HUES48 (cell line): ENCODE results near the gene ZNF503.

ENCODE experiments used
- H3K27ac ChIP-seq: one replicate; pipeline ENCODE4 v1.7.0; 2013; ENCODE audit warnings: low read depth, low read length, inconsistent platforms
- H3K27me3 ChIP-seq: 2 replicates; pipeline ENCODE4 v1.6.1; 2013; ENCODE audit warnings: mild to moderate bottlenecking, low read length; ENCODE audit not compliant: control insufficient read depth, insufficient read depth
- H3K36me3 ChIP-seq: 2 replicates; pipeline ENCODE4 v1.6.1; 2013; ENCODE audit warnings: low read length; ENCODE audit not compliant: control insufficient read depth, insufficient read depth
- H3K4me1 ChIP-seq: 2 replicates; pipeline ENCODE4 v1.6.1; 2013; ENCODE audit warnings: mild to moderate bottlenecking, low read length; ENCODE audit not compliant: control insufficient read depth, insufficient read depth
- H3K4me3 ChIP-seq: 2 replicates; pipeline ENCODE4 v1.5.1; 2013; ENCODE audit warnings: mild to moderate bottlenecking, low read depth, low read length
- H3K9ac ChIP-seq: 2 replicates; pipeline ENCODE4 v1.6.1; 2013; ENCODE audit warnings: mild to moderate bottlenecking, low read depth, low read length, moderate library complexity
- H3K9me3 ChIP-seq: 2 replicates; pipeline ENCODE4 v1.6.1; 2013; ENCODE audit warnings: low read length; ENCODE audit not compliant: control insufficient read depth, insufficient read depth

Gene ZNF503

DNA sequence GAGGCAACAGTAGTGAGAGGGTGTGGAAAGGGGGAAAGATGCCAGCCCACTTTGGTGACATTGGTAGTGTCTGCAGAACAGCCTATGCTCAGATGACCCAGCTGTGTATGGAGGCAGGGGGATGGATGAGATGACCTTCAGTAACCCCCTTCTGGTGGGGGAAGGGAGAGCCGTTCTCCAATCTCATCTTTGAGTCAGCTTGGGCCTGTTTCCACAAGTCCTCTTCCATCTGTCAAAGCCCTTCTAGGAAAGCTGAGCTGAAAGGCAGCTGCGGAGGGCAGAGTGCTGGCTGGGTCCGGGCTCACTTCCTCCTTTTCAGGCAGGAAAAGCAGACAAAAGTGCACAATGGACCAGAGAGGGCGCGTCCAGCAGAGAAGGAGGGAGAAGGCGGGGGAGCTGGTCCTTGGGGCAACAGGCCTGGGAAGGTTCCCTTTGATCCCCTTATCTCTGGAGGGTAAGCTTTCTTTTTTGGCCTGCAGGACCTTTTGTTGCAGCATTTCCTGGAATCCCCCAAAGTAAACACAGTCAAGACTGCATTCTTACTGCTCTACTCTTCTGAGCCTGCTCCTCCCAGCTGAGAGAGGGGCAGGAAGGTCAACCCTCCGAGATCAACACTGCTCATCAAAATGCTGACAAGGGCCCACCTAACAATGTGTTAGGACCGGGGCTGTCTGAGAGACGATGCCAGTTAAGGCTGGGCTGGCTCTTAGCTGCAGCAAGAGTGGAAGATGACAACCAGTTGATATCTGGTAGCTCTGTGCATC lies 28.6 kb upstream of the ZNF503 start:
- peak overlapping the region; percentile 5; the same call in 1 of the 2 replicates for H3K4me3 ChIP-seq
- peak overlapping the region; percentile 55 for H3K27ac ChIP-seq
- H3K4me1 ChIP-seq: peaks cover 37% of the 10 kb centered on the region
- peaks cover 100% of the 10 kb centered on the region for H3K27me3 ChIP-seq
- H3K36me3 ChIP-seq: no peaks in the 10 kb centered on the region
- no peak overlapping the region for H3K9ac ChIP-seq
- no peaks in the 10 kb centered on the region for H3K9me3 ChIP-seq

DNA sequence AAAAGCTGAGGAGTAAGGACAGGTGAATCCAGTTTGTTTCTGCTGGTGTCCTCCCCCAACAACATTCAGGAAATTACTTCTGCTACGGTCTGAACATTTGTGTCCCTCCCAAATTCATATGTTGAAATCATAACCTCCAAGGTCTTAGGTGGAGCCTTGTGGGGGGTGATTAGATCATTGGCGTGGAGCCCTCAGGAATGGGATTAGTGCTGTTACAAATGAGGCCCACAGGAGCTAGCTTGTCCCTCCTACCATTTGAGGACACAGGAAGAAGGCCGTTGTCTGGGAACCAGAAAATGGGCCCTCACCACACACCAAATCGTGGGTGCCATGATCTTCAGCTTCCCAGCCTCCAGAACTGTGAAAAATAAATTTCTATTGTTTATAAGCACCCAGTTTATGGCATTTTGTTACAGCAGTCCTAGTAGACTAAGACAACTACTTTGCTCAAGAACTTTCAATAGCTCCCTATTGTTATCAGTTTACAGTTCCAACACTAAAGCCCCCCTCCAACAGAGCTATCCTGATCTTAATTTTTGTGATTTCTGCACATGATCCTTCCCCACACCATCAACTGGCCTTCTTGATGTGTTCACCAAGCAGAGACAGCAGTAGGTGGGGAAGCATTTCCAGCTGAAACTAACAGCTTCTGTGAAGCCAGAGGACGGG lies 27.7 kb upstream of the ZNF503 start:
- Histone ChIP-seq H3K9ac (no peak overlapping the region), H3K9me3 (no peaks in the 10 kb centered on the region), H3K27me3 (peaks cover 99% of the 10 kb centered on the region), H3K36me3 (no peaks in the 10 kb centered on the region), H3K4me3 (no peak overlapping the region), H3K27ac (no peak overlapping the region), H3K4me1 (peaks cover 37% of the 10 kb centered on the region)

DNA sequence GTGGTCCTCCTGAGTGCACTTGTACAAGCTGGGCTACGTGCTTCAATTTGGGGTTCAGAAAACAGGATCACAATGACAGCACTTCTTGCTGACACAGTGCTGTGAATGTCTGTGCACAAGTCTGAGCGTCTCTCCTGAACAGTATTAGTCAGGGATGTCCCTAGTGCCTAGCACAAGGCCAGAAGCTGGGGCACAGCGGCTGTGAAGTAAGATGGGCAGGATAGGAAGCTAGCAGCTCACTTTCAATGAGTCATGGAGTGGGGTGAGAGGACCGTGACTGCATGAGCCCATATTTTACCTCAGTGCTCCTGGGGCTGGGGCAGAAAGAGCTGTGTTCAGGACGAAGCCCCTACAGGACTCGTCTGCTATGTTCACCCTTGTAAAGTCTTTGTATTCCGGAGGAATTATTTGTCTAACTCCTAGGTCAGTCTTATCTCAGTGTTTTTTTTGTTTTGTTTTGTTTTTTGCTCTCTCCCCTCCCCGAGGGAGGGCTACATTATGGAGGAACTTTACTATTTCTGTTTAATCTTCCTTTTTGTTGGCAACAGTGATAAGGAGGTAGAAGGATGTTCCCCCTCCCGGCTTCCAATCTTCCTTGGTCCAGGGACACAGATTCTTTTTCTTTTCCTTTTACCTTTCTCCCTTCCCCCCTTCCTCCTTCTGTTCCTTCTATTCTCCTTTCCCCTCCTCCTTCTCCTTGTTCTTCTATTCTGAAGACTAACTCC lies 27.0 kb upstream of the ZNF503 start:
- Histone ChIP-seq H3K27me3 (peaks cover 98% of the 10 kb centered on the region), H3K9me3 (no peaks in the 10 kb centered on the region), H3K4me1 (peaks cover 33% of the 10 kb centered on the region), H3K27ac (no peak overlapping the region), H3K36me3 (no peaks in the 10 kb centered on the region), H3K4me3 (no peak overlapping the region), H3K9ac (no peak overlapping the region)

- no peaks in the 10 kb centered on the region for H3K36me3 ChIP-seq
- no peak overlapping the region for H3K4me3 ChIP-seq
- H3K27ac ChIP-seq: no peak overlapping the region
- no peaks in the 10 kb centered on the region for H3K9me3 ChIP-seq
- peaks cover 27% of the 10 kb centered on the region for H3K4me1 ChIP-seq
- peaks cover 98% of the 10 kb centered on the region for H3K27me3 ChIP-seq
- H3K9ac ChIP-seq: no peak overlapping the region
These were observed 26.4 kb upstream of the ZNF503 start for GRCh38 chr10:75427951-75428350.

- H3K36me3 ChIP-seq: no peaks in the 10 kb centered on the region
- H3K27ac ChIP-seq: no peak overlapping the region
- H3K4me1 ChIP-seq: peaks cover 17% of the 10 kb centered on the region
- H3K9me3 ChIP-seq: no peaks in the 10 kb centered on the region
- H3K9ac ChIP-seq: no peak overlapping the region
- H3K4me3 ChIP-seq: no peak overlapping the region
- H3K27me3 ChIP-seq: peaks cover 92% of the 10 kb centered on the region
These were observed 25.3 kb upstream of the ZNF503 start for GRCh38 chr10:75426880-75427279.

- peaks cover 90% of the 10 kb centered on the region for H3K27me3 ChIP-seq
- H3K9ac ChIP-seq: no peak overlapping the region
- no peak overlapping the region for H3K27ac ChIP-seq
- peaks cover 10% of the 10 kb centered on the region for H3K4me1 ChIP-seq
- no peak overlapping the region for H3K4me3 ChIP-seq
- H3K36me3 ChIP-seq: no peaks in the 10 kb centered on the region
- H3K9me3 ChIP-seq: no peaks in the 10 kb centered on the region
These were observed 23.9 kb upstream of the ZNF503 start for GRCh38 chr10:75425291-75426079.

DNA sequence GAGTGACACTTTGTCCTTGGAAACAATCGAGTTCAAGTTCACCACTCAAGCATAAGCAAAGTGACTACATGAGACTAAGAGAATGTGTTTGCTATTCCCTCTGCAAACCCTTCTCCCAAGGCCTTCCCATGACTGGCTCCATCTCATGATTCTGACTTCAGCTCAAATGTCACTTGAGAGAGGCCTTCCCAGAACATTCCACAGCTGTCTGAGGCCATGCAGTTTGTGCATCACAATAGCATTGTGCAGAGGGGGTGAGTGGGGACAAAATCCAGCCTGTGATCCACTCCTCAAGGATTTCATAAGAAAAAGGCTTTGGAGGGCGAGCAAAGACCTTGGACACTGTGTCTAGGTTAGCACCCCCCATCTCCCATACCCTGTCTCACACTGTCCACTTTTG lies 23.0 kb upstream of the ZNF503 start:
- Histone ChIP-seq H3K36me3 (no peaks in the 10 kb centered on the region), H3K27me3 (peaks cover 90% of the 10 kb centered on the region), H3K9me3 (no peaks in the 10 kb centered on the region), H3K27ac (no peak overlapping the region), H3K4me3 (no peak overlapping the region), H3K4me1 (peaks cover under 1% of the 10 kb centered on the region; the same call in 1 of the 2 replicates), H3K9ac (no peak overlapping the region)

- peaks cover 90% of the 10 kb centered on the region for H3K27me3 ChIP-seq
- no peaks in the 10 kb centered on the region for H3K36me3 ChIP-seq
- H3K4me3 ChIP-seq: no peak overlapping the region
- H3K27ac ChIP-seq: no peak overlapping the region
- H3K9me3 ChIP-seq: no peaks in the 10 kb centered on the region
- H3K4me1 ChIP-seq: peaks cover 3% of the 10 kb centered on the region
- H3K9ac ChIP-seq: no peak overlapping the region
These were observed 21.3 kb upstream of the ZNF503 start for GRCh38 chr10:75422913-75423312.

DNA sequence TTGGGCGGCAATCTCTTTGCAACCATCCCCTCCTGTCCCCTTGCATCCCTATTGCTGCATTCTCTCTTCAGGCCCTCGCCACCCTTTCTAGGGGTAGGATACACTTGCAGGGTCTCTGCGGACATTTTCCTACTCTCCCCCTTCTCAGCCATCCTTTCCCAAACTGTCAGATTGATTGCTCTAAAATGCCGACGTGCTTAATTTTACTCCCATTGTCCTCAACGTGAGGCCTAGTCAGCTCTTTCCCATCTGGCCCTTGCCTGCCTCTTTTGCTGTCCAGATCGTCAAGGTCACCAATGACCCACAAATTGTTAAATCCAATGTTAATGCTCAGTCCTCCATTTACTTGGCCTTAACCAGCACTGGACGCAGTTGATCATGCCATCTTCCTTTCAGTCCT lies 17.1 kb upstream of the ZNF503 start:
- no peak overlapping the region for H3K27ac ChIP-seq
- peaks cover 92% of the 10 kb centered on the region for H3K27me3 ChIP-seq
- no peaks in the 10 kb centered on the region for H3K36me3 ChIP-seq
- H3K4me3 ChIP-seq: no peak overlapping the region
- H3K9ac ChIP-seq: no peak overlapping the region
- H3K9me3 ChIP-seq: no peaks in the 10 kb centered on the region
- peaks cover 13% of the 10 kb centered on the region for H3K4me1 ChIP-seq

- Histone ChIP-seq H3K4me3 (no peak overlapping the region), H3K9me3 (no peaks in the 10 kb centered on the region), H3K4me1 (peaks cover 13% of the 10 kb centered on the region), H3K27me3 (peaks cover 92% of the 10 kb centered on the region), H3K27ac (no peak overlapping the region), H3K9ac (no peak overlapping the region), H3K36me3 (no peaks in the 10 kb centered on the region)
These were observed 16.7 kb upstream of the ZNF503 start for GRCh38 chr10:75418293-75418692.
